Astrocyte (in vitro differentiated cells and primary cell): ENCODE results near the gene HIPK1. TPM values are rescaled to one million over a fixed set of nuclear protein-coding genes. Genes with fewer than 3 reads are reported as not detected.

Experiments
- DNase-seq: peaks from one replicate; pipeline ENCODE4 v3.0.0-alpha.2; 2010; ENCODE audit warnings: low read depth
- FAIRE-seq: peaks from 2 replicates; lab custom pipeline; 2011; peaks lifted over from hg19 to GRCh38; lab: Jason Lieb, UNC
- H2AFZ ChIP-seq: 2 replicates; pipeline ENCODE4 v1.6.0; 2012; ENCODE audit warnings: low read depth, low read length, inconsistent platforms
- H3K27ac ChIP-seq: 2 replicates; pipeline ENCODE4 v1.5.1; 2011; ENCODE audit warnings: low read depth, low read length, inconsistent platforms
- H3K27me3 ChIP-seq: 2 replicates; pipeline ENCODE4 v1.6.0; 2011; ENCODE audit warnings: low read length, inconsistent platforms; ENCODE audit not compliant: insufficient read depth
- H3K36me3 ChIP-seq: 2 replicates; pipeline ENCODE4 v1.5.1; 2011; ENCODE audit warnings: low read length, inconsistent platforms; ENCODE audit not compliant: insufficient read depth
- H3K4me1 ChIP-seq: 2 replicates; pipeline ENCODE4 v1.5.1; 2011; ENCODE audit warnings: low read length, inconsistent platforms; ENCODE audit not compliant: insufficient read depth
- H3K4me2 ChIP-seq: 2 replicates; pipeline ENCODE4 v1.6.0; 2012; ENCODE audit warnings: low read length, inconsistent platforms
- H3K4me3 ChIP-seq: 2 replicates; pipeline ENCODE4 v1.5.1; 2011; ENCODE audit warnings: low read depth, mild to moderate bottlenecking, low read length, inconsistent platforms; ENCODE audit not compliant: insufficient read depth
- H3K79me2 ChIP-seq: 2 replicates; pipeline ENCODE4 v1.6.0; 2012; ENCODE audit warnings: mild to moderate bottlenecking, low read length, inconsistent platforms; ENCODE audit not compliant: insufficient read depth
- H3K9ac ChIP-seq: 2 replicates; pipeline ENCODE4 v1.6.0; 2012; ENCODE audit warnings: mild to moderate bottlenecking, low read length, inconsistent platforms
- H3K9me3 ChIP-seq: 2 replicates; pipeline ENCODE4 v1.5.1; 2012; ENCODE audit warnings: low read depth, mild to moderate bottlenecking, low read length, inconsistent platforms; ENCODE audit not compliant: insufficient read depth
- H4K20me1 ChIP-seq: 2 replicates; pipeline ENCODE4 v1.6.0; 2012; ENCODE audit warnings: low read length, inconsistent platforms; ENCODE audit not compliant: insufficient read depth
- H3K27ac Mint-ChIP-seq: one replicate; pipeline ENCODE4 v1.8.0; 2021; ENCODE audit warnings: mild to moderate bottlenecking, mixed read lengths; ENCODE audit not compliant: unreplicated experiment
- H3K27me3 Mint-ChIP-seq: one replicate; pipeline ENCODE4 v1.8.0; 2021; ENCODE audit warnings: low read depth, mixed read lengths; ENCODE audit not compliant: unreplicated experiment
- H3K36me3 Mint-ChIP-seq: one replicate; pipeline ENCODE4 v1.8.0; 2021; ENCODE audit warnings: low read depth, mixed read lengths; ENCODE audit not compliant: unreplicated experiment
- H3K4me1 Mint-ChIP-seq: one replicate; pipeline ENCODE4 v1.8.0; 2021; ENCODE audit warnings: low read depth, mixed read lengths; ENCODE audit not compliant: unreplicated experiment
- H3K4me3 Mint-ChIP-seq: one replicate; pipeline ENCODE4 v1.8.0; 2021; ENCODE audit warnings: mild to moderate bottlenecking, moderate library complexity, mixed read lengths; ENCODE audit not compliant: unreplicated experiment
- H3K9me3 Mint-ChIP-seq: one replicate; pipeline ENCODE4 v1.8.0; 2021; ENCODE audit warnings: mild to moderate bottlenecking, mixed read lengths; ENCODE audit not compliant: unreplicated experiment
- EZH2 ChIP-seq: IDR thresholded peaks from 2 replicates; pipeline ENCODE4 v1.6.1; 2012; ENCODE audit warnings: mild to moderate bottlenecking, low read length, inconsistent platforms; ENCODE audit not compliant: insufficient read depth
- total RNA-seq: library from RNA; stranded (reverse); gene quantifications from 2 replicates; pipeline ENCODE4 v1.2.1, GENCODE V29; 2021
- TF ChIP-seq, protein P1 (sequence below): IDR thresholded peaks from 2 replicates; pipeline ENCODE4 v1.5.1; 2011; ENCODE audit warnings: low read depth, mild to moderate bottlenecking, inconsistent platforms, low read length, moderate library complexity; ENCODE audit not compliant: insufficient read depth

Gene HIPK1
- total RNA-seq, 1 donor from 2014 or later, result 55.4 TPM

DNA sequence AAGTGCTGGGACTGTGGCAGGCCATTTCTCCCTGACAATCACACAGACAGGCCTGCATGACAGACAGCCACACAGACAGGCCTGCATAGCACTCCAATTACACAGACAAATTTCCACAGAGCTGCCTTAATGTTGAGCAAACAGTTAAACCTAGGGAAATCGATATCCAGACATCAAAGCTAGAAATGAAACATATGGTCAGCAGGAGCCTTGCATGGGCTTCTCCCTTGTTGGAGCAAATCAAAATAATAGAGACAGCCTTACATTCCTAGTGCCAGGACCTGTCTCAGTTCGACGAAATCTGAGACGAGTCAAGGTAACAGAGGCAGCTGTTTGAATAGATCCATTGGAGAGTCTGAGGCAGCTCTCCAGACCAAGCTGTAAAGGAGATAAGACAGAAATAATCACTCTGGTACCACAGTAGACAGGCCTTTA lies 92.6 kb downstream of the HIPK1 start:
- no peak overlapping the region for H3K27ac Mint-ChIP-seq
- Histone ChIP-seq H3K9me3 (no peaks in the 10 kb centered on the region), H3K9ac (no peak overlapping the region), H3K4me2 (no peak overlapping the region), H3K4me1 (peaks cover 10% of the 10 kb centered on the region), H2AFZ (no peak overlapping the region), H3K4me3 (no peak overlapping the region), H3K36me3 (no peaks in the 10 kb centered on the region), H4K20me1 (no peaks in the 10 kb centered on the region), H3K79me2 (no peaks in the 10 kb centered on the region), H3K27me3 (no peaks in the 10 kb centered on the region), H3K27ac (no peak overlapping the region)
- FAIRE-seq (no peak), DNase-seq (no peak)
- H3K36me3 Mint-ChIP-seq, result no peaks in the 10 kb centered on the region
- no peak overlapping the region for H3K4me3 Mint-ChIP-seq
- H3K27me3 Mint-ChIP-seq, result no peaks in the 10 kb centered on the region
- peaks cover 4% of the 10 kb centered on the region for H3K4me1 Mint-ChIP-seq
- H3K9me3 Mint-ChIP-seq, result no peaks in the 10 kb centered on the region
- TF ChIP-seq, protein P1, sequence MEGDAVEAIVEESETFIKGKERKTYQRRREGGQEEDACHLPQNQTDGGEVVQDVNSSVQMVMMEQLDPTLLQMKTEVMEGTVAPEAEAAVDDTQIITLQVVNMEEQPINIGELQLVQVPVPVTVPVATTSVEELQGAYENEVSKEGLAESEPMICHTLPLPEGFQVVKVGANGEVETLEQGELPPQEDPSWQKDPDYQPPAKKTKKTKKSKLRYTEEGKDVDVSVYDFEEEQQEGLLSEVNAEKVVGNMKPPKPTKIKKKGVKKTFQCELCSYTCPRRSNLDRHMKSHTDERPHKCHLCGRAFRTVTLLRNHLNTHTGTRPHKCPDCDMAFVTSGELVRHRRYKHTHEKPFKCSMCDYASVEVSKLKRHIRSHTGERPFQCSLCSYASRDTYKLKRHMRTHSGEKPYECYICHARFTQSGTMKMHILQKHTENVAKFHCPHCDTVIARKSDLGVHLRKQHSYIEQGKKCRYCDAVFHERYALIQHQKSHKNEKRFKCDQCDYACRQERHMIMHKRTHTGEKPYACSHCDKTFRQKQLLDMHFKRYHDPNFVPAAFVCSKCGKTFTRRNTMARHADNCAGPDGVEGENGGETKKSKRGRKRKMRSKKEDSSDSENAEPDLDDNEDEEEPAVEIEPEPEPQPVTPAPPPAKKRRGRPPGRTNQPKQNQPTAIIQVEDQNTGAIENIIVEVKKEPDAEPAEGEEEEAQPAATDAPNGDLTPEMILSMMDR, result no peak
- no peak for TF ChIP-seq EZH2

DNA sequence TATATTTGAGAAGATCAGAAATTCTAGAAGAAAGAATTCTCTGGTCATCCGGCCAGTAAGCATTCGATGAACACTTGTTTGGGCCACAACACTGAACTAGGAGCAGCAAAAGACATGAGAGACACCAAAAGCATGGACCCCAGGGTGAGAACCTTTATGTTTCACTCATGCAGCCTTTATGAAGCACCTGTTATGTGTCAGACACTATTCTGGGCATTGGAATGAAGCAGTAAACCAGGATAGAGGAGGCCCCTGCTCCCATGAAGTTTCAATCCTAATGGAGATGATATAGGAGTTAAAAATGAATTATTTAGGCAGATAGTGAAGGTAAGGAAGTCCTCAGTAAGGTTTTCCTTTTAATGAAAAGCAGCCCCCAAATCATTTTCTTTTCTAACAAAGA lies 93.8 kb downstream of the HIPK1 start:
- no peak for TF ChIP-seq EZH2
- TF ChIP-seq, protein P1, result no peak
- H4K20me1 ChIP-seq, result no peaks in the 10 kb centered on the region
- no peaks in the 10 kb centered on the region for H3K27me3 Mint-ChIP-seq
- no peaks in the 10 kb centered on the region for H3K79me2 ChIP-seq
- FAIRE-seq, result no peak
- peaks cover 10% of the 10 kb centered on the region for H3K4me1 ChIP-seq
- no peak overlapping the region for H3K4me3 Mint-ChIP-seq
- peaks cover 4% of the 10 kb centered on the region for H3K4me1 Mint-ChIP-seq
- no peaks in the 10 kb centered on the region for H3K27me3 ChIP-seq
- H3K4me2 ChIP-seq, result no peak overlapping the region
- H3K4me3 ChIP-seq, result no peak overlapping the region
- H3K36me3 Mint-ChIP-seq, result no peaks in the 10 kb centered on the region
- H3K36me3 ChIP-seq, result no peaks in the 10 kb centered on the region
- H3K27ac Mint-ChIP-seq, result no peak overlapping the region
- no peak overlapping the region for H3K27ac ChIP-seq
- H3K9me3 ChIP-seq, result no peaks in the 10 kb centered on the region
- no peaks in the 10 kb centered on the region for H3K9me3 Mint-ChIP-seq
- no peak overlapping the region for H2AFZ ChIP-seq
- DNase-seq, result no peak
- no peak overlapping the region for H3K9ac ChIP-seq

DNA sequence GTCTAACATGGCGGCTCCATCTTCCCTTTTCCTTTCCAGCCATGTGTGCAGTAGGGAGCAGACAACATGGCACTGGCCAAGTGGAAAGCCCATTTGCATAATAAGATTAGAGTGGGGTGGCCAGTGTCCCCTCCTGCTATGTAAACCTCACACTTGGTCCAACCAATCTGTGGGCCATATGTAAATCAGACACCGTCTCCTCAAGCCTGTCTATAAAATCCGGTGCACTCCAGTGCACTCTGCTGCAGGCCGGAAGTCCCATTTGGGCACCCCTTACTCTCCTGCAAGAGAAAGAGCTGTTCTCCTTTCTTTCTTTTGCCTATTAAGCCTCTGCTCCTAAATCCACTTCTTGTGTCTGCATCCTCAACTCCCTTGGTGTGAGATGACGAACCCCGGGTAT lies 94.3 kb downstream of the HIPK1 start:
- TF ChIP-seq EZH2, result no peak
- TF ChIP-seq, protein P1, result no peak
- Histone ChIP-seq H3K4me1 (peaks cover 10% of the 10 kb centered on the region), H3K4me3 (no peak overlapping the region), H3K4me2 (no peak overlapping the region), H3K27ac (no peak overlapping the region), H3K9ac (no peak overlapping the region), H3K27me3 (no peaks in the 10 kb centered on the region), H2AFZ (no peak overlapping the region), H3K79me2 (no peaks in the 10 kb centered on the region), H4K20me1 (no peaks in the 10 kb centered on the region), H3K9me3 (no peaks in the 10 kb centered on the region), H3K36me3 (no peaks in the 10 kb centered on the region)
- Mint-ChIP-seq H3K4me1 (peaks cover 4% of the 10 kb centered on the region), H3K27ac (no peak overlapping the region), H3K27me3 (no peaks in the 10 kb centered on the region), H3K36me3 (no peaks in the 10 kb centered on the region), H3K9me3 (no peaks in the 10 kb centered on the region), H3K4me3 (no peak overlapping the region)
- FAIRE-seq (no peak), DNase-seq (no peak)
